Natural killer cell (primary cell): Measurements from ENCODE around the gene OR2L8. TPM values are rescaled to one million over a fixed set of nuclear protein-coding genes. Genes with fewer than 3 reads are reported as not detected.

Experiments used
- ATAC-seq, 3 donors: fragments of 150-1000 bp in 2 of 3; fragments of 200-7000 bp in 1 of 3; cut with Tn5 transposase; 1 replicate in 1 of 3; 2 replicates in 2 of 3; pipeline ENCODE4 v1.10.0; 2021; ENCODE audit warnings: mild to moderate bottlenecking in 2 of 3, moderate library complexity in 2 of 3
- DNase-seq, 2 donors: peaks; one replicate each; pipeline versions ENCODE4 v3.0.0 to v3.0.0-alpha.2; 2013 to 2021; ENCODE audit warnings: mixed read lengths in 1 of 2
- H3K27ac ChIP-seq: one replicate; pipeline ENCODE4 v1.5.1; 2013; ENCODE audit warnings: mild to moderate bottlenecking, low read length
- H3K27me3 ChIP-seq: one replicate; pipeline ENCODE4 v1.6.1; 2013; ENCODE audit warnings: low read length; ENCODE audit not compliant: control insufficient read depth, insufficient read depth
- H3K36me3 ChIP-seq: one replicate; pipeline ENCODE4 v1.6.1; 2013; ENCODE audit warnings: low read length; ENCODE audit not compliant: control insufficient read depth, insufficient read depth
- H3K4me1 ChIP-seq: one replicate; pipeline ENCODE4 v1.6.1; 2013; ENCODE audit warnings: low read length; ENCODE audit not compliant: control insufficient read depth, insufficient read depth
- H3K4me3 ChIP-seq: one replicate; pipeline ENCODE4 v1.5.1; 2013; ENCODE audit warnings: low read length
- H3K9me3 ChIP-seq: one replicate; pipeline ENCODE4 v1.6.1; 2013; ENCODE audit warnings: low read length; ENCODE audit not compliant: control insufficient read depth, insufficient read depth
- H3K27ac Mint-ChIP-seq, 2 donors: one replicate each; pipeline ENCODE4 v1.8.0; 2022; ENCODE audit warnings: mild to moderate bottlenecking in 2 of 2, mixed read lengths in 2 of 2, moderate library complexity in 1 of 2
- H3K27me3 Mint-ChIP-seq, 2 donors: one replicate each; pipeline ENCODE4 v1.8.0; 2022; ENCODE audit warnings: low read depth in 2 of 2, mixed read lengths in 2 of 2
- H3K36me3 Mint-ChIP-seq: one replicate; pipeline ENCODE4 v1.8.0; 2022; ENCODE audit warnings: mixed read lengths
- H3K4me1 Mint-ChIP-seq, 2 donors: one replicate each; pipeline ENCODE4 v1.8.0; 2022; ENCODE audit warnings: mixed read lengths in 2 of 2
- H3K4me3 Mint-ChIP-seq: one replicate; pipeline ENCODE4 v1.8.0; 2022; ENCODE audit warnings: mild to moderate bottlenecking, moderate library complexity, mixed read lengths
- H3K9me3 Mint-ChIP-seq, 2 donors: one replicate each; pipeline ENCODE4 v1.8.0; 2022; ENCODE audit warnings: mixed read lengths in 2 of 2
- CTCF ChIP-seq: fragments of 200-600 bp; IDR thresholded peaks from one replicate; pipeline ENCODE4 v1.8.0; 2022; ENCODE audit warnings: antibody characterized with exemption
- WGBS: methylation state at CpG from one replicate; pipeline ENCODE4 v1.1.7; 2013; ENCODE audit warnings: missing lambda C conversion rate; ENCODE audit not compliant: insufficient coverage; 5-methylcytosine and 5-hydroxymethylcytosine counted together
- intact Hi-C: fragments of 100-400 bp; cut with micrococcal nuclease; formaldehyde crosslinking; loops from one replicate; pipeline ENCODE4 v1.14.2; 2022
- total RNA-seq, 4 donors: library from RNA; stranded (reverse); fragments of 120-200 nt in 1 of 4; gene quantifications; one replicate each; pipeline versions ENCODE4 v1.2.3 to v1.2.4, GENCODE V29; 2013 to 2022

OR2L8 gene
- total RNA-seq, 3 donors from 2014 or later (not counting 1 experiment from before 2014, with no cell fraction given) = 1.1 TPM; not detected in 2

GRCh38 chr1:247992986-247993385 lies 44.3 kb downstream of the OR2L8 start:
- Histone ChIP-seq H3K27ac (no peak overlapping the region), H3K36me3 (no peaks in the 10 kb centered on the region), H3K9me3 (no peaks in the 10 kb centered on the region), H3K4me1 (no peaks in the 10 kb centered on the region), H3K27me3 (no peaks in the 10 kb centered on the region), H3K4me3 (no peak overlapping the region)
- Mint-ChIP-seq H3K4me1 (no peaks in the 10 kb centered on the region), H3K27me3 (no peaks in the 10 kb centered on the region), H3K9me3 (peaks cover 7 to 11% of the 10 kb centered on the region in 2 donors), H3K4me3 (no peak overlapping the region), H3K27ac (no peak overlapping the region), H3K36me3 (no peaks in the 10 kb centered on the region)
- TF ChIP-seq CTCF = no peak
- intact Hi-C loops = no loop called here
- no peak for DNase-seq
- ATAC-seq = no peak
- WGBS = 0% methylated on average over 1 of the region's 2 CpGs

GRCh38 chr1:247998811-247999210 lies 50.2 kb downstream of the OR2L8 start:
- ATAC-seq = no peak
- Histone ChIP-seq H3K4me1 (no peaks in the 10 kb centered on the region), H3K9me3 (no peaks in the 10 kb centered on the region), H3K27ac (no peak overlapping the region), H3K36me3 (no peaks in the 10 kb centered on the region), H3K27me3 (no peaks in the 10 kb centered on the region), H3K4me3 (no peak overlapping the region)
- Mint-ChIP-seq H3K27ac (no peak overlapping the region), H3K36me3 (no peaks in the 10 kb centered on the region), H3K4me1 (no peaks in the 10 kb centered on the region), H3K27me3 (no peaks in the 10 kb centered on the region), H3K9me3 (peaks cover 9 to 11% of the 10 kb centered on the region in 2 donors), H3K4me3 (no peak overlapping the region)
- intact Hi-C loops = no loop called here
- TF ChIP-seq CTCF = no peak
- 100% methylated on average over 1 of the region's 2 CpGs for WGBS
- no peak for DNase-seq

Other genes with a start within 250 kb of the OR2L8 start
- gene OR6F1, start 232.2 kb upstream of the OR2L8 start, total RNA-seq = not detected
- not detected for gene OR14K1, start 210.2 kb upstream of the OR2L8 start, total RNA-seq
- not detected for gene OR14A2, start 200.7 kb upstream of the OR2L8 start, total RNA-seq
- not detected for gene OR1C1, start 188.3 kb upstream of the OR2L8 start, total RNA-seq
- not detected for gene OR14A16, start 124.7 kb upstream of the OR2L8 start, total RNA-seq
- gene OR11L1, start 107.0 kb upstream of the OR2L8 start, total RNA-seq = not detected
- gene TRIM58, start 91.7 kb upstream of the OR2L8 start, total RNA-seq = 1 to 10 TPM in 2 of 3 donors, under 1 TPM in 1; 0.50 to 3.9 (median 1.9) TPM
- 1 to 10 TPM in 1 of 3 donors, under 1 TPM in 2; 0.41 to 1.0 (median 0.65) TPM for gene OR2W3, start 53.3 kb upstream of the OR2L8 start, total RNA-seq
- not detected for gene OR2T8, start 28.6 kb upstream of the OR2L8 start, total RNA-seq
- gene OR2AJ1, start 24.0 kb upstream of the OR2L8 start, total RNA-seq = not detected
- under 1 TPM in 1 of 3 donors, not detected in 2; 0.88 TPM for gene OR2AK2, start 16.4 kb downstream of the OR2L8 start, total RNA-seq
- not detected for gene OR2L5, start 64.8 kb downstream of the OR2L8 start, total RNA-seq
- gene OR2L2, start 81.2 kb downstream of the OR2L8 start, total RNA-seq = under 1 TPM in 2 of 3 donors, not detected in 1; 0.18 to 0.19 TPM
- gene OR2L3, start 98.0 kb downstream of the OR2L8 start, total RNA-seq = not detected
- gene OR2L13, start 146.3 kb downstream of the OR2L8 start, total RNA-seq = under 1 TPM in 1 of 3 donors, not detected in 2; 0.20 TPM
- gene OR2M5, start 196.3 kb downstream of the OR2L8 start, total RNA-seq = not detected
- not detected for gene OR2M2, start 226.0 kb downstream of the OR2L8 start, total RNA-seq
- gene OR2M3, start 248.4 kb downstream of the OR2L8 start, total RNA-seq = not detected